Suprapubic skin (tissue), 4 donors: ENCODE data around the gene NAA10.

Source experiments
- EP300 ChIP-seq: sonication (generic); formaldehyde crosslinking; IDR thresholded peaks from one replicate; pipeline ENCODE4 v1.6.1; 2017; ENCODE audit warnings: antibody characterized with exemption
- POLR2A ChIP-seq, 2 donors: fragments of 450-650 bp; IDR thresholded peaks; one replicate each; pipeline ENCODE4 v1.6.1; 2017; ENCODE audit warnings: antibody characterized with exemption in 2 of 2, mild to moderate bottlenecking in 2 of 2, moderate library complexity in 2 of 2
- POLR2AphosphoS5 ChIP-seq, 3 donors: sonication (generic); formaldehyde crosslinking; IDR thresholded peaks; one replicate each; pipeline ENCODE4 v1.6.1; 2017; ENCODE audit warnings: antibody characterized with exemption in 3 of 3
- TF ChIP-seq, protein P1 (sequence below), 2 donors: fragments of 200-600 bp in 1 of 2; fragments of 450-650 bp in 1 of 2; sonication (generic) in 1 of 2; IDR thresholded peaks; one replicate each; pipeline ENCODE4 v1.5.1; 2016 to 2019; ENCODE audit warnings: antibody characterized with exemption in 2 of 2, mild to moderate bottlenecking in 1 of 2, moderate library complexity in 1 of 2

DNA sequence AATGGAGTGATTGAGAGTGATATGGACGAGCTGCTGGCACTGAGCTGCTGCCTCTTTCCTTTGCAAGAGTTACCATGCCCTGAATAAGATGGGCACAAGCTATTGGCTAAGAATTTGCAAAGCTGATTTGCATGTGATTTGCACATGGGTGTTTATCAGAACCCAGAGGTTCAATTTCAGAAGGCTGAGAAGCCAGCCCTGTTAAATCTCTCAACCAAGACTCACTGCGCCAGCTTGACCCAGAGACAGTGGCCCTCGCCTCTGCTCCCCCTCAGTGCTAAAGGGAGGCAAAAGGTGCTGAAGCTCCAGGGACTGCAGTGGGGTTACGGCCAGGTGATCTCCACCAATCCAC lies 9.5 kb downstream of the NAA10 start:
- TF ChIP-seq, protein P1, sequence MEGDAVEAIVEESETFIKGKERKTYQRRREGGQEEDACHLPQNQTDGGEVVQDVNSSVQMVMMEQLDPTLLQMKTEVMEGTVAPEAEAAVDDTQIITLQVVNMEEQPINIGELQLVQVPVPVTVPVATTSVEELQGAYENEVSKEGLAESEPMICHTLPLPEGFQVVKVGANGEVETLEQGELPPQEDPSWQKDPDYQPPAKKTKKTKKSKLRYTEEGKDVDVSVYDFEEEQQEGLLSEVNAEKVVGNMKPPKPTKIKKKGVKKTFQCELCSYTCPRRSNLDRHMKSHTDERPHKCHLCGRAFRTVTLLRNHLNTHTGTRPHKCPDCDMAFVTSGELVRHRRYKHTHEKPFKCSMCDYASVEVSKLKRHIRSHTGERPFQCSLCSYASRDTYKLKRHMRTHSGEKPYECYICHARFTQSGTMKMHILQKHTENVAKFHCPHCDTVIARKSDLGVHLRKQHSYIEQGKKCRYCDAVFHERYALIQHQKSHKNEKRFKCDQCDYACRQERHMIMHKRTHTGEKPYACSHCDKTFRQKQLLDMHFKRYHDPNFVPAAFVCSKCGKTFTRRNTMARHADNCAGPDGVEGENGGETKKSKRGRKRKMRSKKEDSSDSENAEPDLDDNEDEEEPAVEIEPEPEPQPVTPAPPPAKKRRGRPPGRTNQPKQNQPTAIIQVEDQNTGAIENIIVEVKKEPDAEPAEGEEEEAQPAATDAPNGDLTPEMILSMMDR (IDR thresholded peaks at IDR 0.05): no peak
- TF ChIP-seq EP300: no peak
- TF ChIP-seq POLR2AphosphoS5 (IDR thresholded peaks at IDR 0.05): no peak
- no peak for TF ChIP-seq POLR2A (IDR thresholded peaks at IDR 0.05)
